GM19043 (cell line): ENCODE data around the gene SWAP70.

ENCODE experiments used
- ATAC-seq: cut with Tn5 transposase; IDR thresholded peaks from one replicate; pipeline ENCODE4 v1.9.1; 2021; ENCODE audit warnings: low read depth; ENCODE audit not compliant: unreplicated experiment

SWAP70 gene

DNA sequence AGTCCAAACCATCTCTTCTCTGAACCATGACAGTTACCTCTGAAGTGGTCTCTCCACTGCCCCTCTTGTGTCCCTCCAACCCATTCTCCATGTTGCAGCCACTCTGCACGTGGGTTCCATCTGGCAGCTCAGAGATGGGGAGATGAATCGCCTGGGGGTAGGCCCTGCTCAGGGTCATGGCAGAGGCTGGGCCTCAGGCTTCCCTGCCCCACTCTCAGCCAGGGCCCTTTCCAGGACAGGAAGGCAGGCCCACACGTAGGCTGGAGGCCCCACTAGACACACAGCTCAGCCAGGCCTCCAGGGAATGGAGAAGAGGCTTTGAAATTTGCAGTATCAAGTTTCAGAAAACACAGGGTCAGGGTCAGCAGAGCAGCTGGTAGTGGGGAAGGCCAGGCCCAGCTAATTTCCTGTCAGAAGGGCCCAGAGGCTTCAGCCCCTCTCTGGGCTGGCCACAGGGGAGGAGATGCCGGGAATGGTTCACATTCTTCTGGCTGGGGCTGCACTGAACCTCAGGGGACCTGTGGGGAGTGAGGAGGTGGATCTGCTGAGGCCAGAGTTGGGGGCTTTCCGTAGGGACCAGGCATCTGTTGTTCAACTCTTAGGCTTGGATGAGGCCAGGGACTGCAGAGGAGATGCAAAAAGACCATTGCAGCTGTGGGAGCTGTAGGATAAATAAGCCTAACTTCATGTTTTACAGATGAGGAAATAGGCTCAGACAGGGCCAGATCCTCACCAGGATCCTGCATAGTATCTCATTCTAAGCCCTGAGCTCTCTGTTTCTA lies 101.6 kb downstream of the SWAP70 start:
- no peak for ATAC-seq

DNA sequence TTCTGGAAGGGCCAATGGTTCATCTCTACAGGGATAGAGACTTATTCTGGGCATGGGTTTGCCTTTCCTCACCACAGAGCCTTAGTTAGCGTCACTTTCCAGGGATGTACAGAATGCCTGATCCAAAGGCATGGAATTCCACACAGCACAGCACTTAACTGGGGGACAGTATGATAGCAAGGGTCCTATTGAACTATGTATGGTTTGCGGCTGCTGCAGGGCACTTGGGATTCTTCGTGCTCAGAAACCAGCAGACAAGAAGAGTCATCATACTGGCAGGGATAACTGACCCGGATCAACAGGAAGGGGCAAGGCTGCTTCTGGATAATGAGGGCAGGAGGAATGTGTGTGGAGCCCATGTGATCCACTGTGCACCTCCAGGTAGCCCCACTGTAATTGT lies 105.7 kb downstream of the SWAP70 start:
- ATAC-seq = no peak

GRCh38 chr11:9771071-9771511 lies 107.2 kb downstream of the SWAP70 start:
- ATAC-seq = no peak

GRCh38 chr11:9772218-9772617 lies 108.3 kb downstream of the SWAP70 start:
- no peak for ATAC-seq

DNA sequence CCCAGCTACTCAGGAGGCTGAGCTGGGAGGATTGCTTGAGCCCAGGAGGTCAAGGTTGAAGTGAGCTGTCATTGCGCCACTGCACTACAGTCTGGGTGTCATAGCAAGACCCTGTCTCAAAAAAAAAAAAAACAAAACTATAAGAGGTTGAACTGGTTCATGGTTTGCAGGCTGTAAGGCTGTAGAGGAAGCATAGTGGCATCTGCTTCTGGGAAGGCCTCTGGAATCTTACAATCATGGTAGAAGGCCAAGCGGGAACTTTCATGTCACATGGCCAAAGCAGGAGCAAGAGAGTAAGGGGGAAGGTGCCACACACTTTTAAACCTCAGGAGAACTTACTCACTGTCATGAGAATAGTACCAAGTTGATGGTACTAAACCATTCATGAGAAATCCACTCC lies 109.6 kb downstream of the SWAP70 start:
- ATAC-seq = no peak

DNA sequence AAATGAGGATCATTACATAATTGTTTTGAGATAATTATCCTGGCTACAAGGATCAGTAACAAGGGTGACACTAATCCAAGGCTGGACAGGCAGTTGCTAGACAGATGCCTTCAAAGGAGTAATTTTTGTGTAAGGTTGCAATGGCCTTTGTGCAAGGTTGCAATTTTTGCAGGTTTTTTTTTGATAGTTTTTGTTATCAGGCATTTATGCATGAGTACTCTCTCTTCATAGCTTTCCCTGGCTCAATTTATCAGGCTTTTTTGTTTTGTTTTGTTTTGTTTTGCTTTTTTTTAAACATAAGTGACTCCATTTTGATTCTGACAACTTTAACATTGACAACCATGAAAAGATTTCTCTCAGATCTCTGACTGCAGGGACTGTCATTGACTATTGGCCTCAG lies 110.2 kb downstream of the SWAP70 start:
- ATAC-seq = no peak

- ATAC-seq = no peak
Measured at GRCh38 chr11:9774591-9775397, 110.9 kb downstream of the SWAP70 start.

DNA sequence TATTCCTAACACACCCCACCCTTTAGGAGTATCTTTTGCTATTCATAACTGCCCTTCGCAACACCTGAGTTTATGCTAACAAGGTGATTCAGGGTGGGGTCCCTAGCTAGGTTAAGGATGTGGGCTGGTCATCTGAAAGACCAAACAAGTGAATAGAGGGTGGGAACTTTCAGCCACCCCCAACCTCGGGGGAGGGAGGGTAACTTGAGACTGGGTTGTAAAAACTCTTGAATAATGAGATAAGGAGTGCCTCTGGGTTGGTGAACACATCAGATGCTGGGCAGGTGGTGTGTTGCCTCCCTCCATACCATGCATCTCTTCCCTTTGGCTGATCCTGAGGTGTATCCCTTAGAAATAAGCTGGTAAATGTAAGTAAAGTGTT lies 111.5 kb downstream of the SWAP70 start:
- no peak for ATAC-seq

DNA sequence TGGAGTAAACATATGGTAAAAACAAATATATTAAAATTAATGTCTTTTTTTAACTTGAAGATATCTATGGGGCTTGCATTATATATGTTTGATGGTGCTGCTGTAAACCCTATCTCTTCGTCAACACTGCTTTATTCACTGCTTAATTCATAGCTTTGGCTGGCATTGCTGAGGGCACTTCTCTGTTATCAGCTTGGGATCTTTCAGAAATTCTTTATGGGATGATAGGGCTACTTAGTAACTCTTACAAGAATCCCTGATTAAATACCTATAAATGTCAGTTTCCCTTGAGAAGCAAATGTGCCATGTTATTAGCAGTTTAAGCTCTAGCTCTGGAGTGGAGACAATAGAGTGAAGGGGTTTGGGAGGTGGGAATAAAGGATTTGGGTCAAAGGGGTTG lies 112.3 kb downstream of the SWAP70 start:
- no peak for ATAC-seq

- no peak for ATAC-seq
Measured at GRCh38 chr11:9777066-9777465, 113.2 kb downstream of the SWAP70 start.

GRCh38 chr11:9777525-9777924 lies 113.6 kb downstream of the SWAP70 start:
- no peak for ATAC-seq

GRCh38 chr11:9780929-9781328 lies 117.1 kb downstream of the SWAP70 start:
- ATAC-seq = no peak

GRCh38 chr11:9783986-9784385 lies 120.1 kb downstream of the SWAP70 start:
- ATAC-seq = no peak

DNA sequence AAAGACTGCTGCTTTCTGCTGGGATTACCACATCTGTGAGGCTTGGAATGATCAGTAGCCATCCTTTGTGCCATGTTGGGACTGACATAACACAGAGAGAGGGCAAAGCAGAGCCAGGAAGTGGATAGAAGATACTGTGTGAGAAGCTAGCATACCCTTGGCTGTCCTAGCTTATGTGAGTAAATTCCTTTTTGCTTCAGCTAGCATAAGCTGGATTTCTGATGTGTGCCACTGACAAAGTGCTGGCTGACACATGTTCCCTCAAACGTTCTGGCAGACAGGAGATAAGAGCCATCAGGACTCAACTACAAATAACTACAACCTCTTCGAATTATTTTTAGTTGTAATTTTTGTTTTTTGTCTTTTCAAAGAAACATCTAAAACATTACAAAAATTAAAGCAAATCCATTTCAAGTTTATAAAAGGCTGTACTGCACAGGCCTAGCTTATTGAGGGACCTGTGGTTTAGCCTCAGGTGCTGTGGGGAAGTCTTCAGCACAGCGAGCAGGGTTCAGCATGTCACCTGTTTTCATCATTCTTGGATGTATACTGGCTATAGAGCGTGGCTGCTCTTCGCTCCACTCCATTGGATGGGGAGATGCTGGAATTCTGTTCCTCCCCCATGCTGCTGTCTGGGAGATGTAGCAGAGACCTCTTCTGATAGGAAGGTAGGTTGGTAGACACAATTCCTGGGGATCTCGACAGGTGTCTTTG lies 120.9 kb downstream of the SWAP70 start:
- ATAC-seq = no peak

DNA sequence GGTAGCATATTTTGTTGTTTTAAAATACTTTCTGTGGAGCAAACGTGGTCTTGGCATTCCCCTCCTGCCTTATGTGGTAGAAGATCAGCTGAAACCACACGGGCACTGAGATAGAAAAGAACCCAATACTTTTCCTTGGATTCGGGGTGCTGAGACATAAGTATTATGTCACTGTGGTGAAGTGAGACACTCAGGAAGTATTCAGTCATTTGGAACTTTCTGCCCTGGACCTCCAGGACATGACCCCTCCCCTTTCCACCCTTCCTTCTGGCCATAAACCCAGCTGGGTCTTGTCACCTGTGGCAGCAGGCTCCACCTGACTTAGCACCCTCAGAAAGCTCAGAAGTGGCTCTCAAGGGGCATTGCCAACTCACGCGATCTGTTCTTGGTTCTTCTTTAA lies 123.4 kb downstream of the SWAP70 start:
- no peak for ATAC-seq

GRCh38 chr11:9787981-9788521 lies 124.2 kb downstream of the SWAP70 start:
- ATAC-seq = no peak

- no peak for ATAC-seq
Measured at GRCh38 chr11:9789910-9790309, 126.0 kb downstream of the SWAP70 start.

DNA sequence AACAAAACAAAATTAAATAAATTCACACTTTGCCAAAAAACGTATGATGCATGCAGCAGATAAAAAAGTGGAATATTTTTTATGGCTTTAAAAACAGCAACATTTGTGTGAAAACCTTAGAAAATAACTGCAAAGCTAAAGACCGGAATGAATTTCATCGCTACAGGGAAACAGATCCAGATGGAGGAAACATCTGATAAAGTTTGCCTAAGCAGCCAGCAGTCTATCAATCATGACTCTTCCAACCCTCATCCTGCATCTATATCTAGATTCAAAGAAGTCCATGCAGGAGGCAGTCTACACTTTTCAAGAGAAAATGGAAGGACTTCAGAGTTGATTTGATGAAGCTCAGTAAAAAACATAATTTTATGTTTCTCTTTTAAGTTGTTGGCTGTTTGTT lies 126.8 kb downstream of the SWAP70 start:
- ATAC-seq = no peak

- ATAC-seq = no peak
Measured at GRCh38 chr11:9796266-9796665, 132.4 kb downstream of the SWAP70 start.

DNA sequence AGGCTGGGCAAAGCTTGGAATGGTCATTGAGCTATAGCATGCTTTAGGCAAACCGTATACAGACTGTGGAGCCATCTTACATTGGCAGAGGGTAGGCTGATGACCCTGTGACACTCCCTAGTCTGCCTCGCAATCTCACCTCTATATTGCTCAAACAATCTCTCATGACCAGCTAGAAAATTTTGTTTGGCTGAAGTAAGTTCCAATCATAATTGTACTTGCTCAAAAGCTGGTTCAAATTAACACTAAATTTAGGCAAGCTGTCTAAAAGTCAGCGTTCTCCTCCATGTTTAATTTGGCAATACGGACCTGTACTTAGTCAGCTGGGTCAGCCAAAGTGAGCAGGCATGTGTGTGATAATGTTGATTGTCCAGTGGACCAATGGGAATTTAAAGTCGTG lies 133.0 kb downstream of the SWAP70 start:
- no peak for ATAC-seq

- ATAC-seq = no peak
Measured at GRCh38 chr11:9797300-9797699, 133.4 kb downstream of the SWAP70 start.
